ENCODE results near the gene C10orf120. TPM values are rescaled to one million over a fixed set of nuclear protein-coding genes. Genes with fewer than 3 reads are reported as not detected.

Gene C10orf120
- total RNA-seq, 4 donors from 2014 or later: not detected

DNA sequence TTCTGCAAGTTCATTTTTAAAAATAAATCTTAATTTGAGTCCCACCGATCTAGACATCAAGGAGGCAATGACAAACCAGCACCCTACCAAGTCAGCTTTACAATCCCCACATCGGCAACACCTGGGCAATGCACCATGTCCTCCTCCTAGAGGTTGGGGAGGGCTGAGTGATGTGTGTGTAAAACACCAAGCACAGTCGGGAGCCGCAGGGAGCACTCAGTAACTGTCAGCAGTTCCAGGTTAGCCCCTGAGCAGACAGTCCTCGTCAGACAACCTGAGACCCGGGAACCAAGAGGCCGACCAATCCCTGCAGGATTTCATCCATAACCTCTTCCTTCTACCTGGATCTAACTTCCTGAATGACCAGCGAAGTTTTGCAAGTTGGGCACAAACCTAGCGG is 15.9 kb upstream of the C10orf120 start:
- H3K4me3 ChIP-seq: no peak overlapping the region
- WGBS, 2 donors: 73 to 74% methylated on average over 9 of the region's 9 CpGs
- no peak for DNase-seq (ENCODE audit: low spot score in 2 of 2)
- H3K9me3 ChIP-seq: no peaks in the 10 kb centered on the region
- H3K27ac ChIP-seq: no peak overlapping the region
- H3K27me3 ChIP-seq: peaks cover 0 to 6% of the 10 kb centered on the region in 2 donors
- H3K36me3 ChIP-seq: no peaks in the 10 kb centered on the region
- no peak for TF ChIP-seq EP300 (IDR thresholded peaks at IDR 0.05)
- TF ChIP-seq POLR2A (IDR thresholded peaks at IDR 0.05): no peak
- TF ChIP-seq, protein P1, sequence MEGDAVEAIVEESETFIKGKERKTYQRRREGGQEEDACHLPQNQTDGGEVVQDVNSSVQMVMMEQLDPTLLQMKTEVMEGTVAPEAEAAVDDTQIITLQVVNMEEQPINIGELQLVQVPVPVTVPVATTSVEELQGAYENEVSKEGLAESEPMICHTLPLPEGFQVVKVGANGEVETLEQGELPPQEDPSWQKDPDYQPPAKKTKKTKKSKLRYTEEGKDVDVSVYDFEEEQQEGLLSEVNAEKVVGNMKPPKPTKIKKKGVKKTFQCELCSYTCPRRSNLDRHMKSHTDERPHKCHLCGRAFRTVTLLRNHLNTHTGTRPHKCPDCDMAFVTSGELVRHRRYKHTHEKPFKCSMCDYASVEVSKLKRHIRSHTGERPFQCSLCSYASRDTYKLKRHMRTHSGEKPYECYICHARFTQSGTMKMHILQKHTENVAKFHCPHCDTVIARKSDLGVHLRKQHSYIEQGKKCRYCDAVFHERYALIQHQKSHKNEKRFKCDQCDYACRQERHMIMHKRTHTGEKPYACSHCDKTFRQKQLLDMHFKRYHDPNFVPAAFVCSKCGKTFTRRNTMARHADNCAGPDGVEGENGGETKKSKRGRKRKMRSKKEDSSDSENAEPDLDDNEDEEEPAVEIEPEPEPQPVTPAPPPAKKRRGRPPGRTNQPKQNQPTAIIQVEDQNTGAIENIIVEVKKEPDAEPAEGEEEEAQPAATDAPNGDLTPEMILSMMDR (IDR thresholded peaks at IDR 0.05): no peak
- no peaks in the 10 kb centered on the region for H3K4me1 ChIP-seq

DNA sequence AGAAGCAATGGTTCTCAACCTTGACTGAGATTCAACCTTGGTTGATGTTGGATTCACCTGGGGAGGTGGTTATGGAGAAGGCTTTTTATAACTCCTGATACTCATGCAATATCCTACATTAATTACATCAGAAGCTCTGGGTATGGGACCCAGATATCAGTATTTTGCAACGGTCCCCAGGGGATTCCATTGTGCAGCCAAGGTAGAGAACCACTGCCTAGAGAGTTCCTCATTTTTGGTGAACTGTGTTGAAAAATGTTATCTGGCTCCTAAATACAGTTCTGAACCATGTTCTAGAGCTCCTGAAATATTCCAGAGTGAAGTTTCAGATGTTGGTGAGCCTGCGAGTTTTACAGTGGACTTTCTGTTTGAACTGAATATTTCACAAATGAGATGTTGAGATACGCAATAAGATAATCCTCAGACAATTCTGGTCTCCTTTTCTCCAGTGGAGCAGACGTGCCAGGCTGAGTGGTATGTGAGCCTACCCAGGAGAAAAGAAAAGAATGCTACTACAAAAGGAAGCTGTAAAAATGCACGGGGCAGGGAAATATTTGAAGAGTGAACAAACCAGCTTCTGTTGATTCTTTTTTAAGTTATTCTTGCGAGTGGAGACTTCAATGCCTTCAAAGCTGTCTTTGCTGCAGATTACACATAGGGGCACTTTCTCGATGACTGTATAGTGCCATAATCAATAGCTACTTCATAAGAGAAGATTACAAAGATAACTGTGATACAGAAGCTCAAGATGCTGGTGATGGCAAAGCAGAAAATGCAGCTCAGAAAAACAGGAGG is 13.6 kb upstream of the C10orf120 start:
- WGBS, 2 donors: 34% methylated on average over 7 of the region's 7 CpGs
- no peak overlapping the region for H3K4me3 ChIP-seq
- H3K4me1 ChIP-seq: no peaks in the 10 kb centered on the region

GRCh38 chr10:122710576-122710975 is 10.9 kb upstream of the C10orf120 start:
- Histone ChIP-seq H3K27me3 (peaks cover 0 to 6% of the 10 kb centered on the region in 2 donors), H3K27ac (no peak overlapping the region), H3K4me1 (no peaks in the 10 kb centered on the region), H3K9me3 (no peaks in the 10 kb centered on the region), H3K36me3 (no peaks in the 10 kb centered on the region), H3K4me3 (no peak overlapping the region)
- TF ChIP-seq, protein P1 (IDR thresholded peaks at IDR 0.05): no peak
- TF ChIP-seq EP300 (IDR thresholded peaks at IDR 0.05): no peak
- no peak for TF ChIP-seq POLR2A (IDR thresholded peaks at IDR 0.05)
- no peak for DNase-seq (ENCODE audit: low spot score in 2 of 2)
- WGBS, 2 donors: 79% methylated on average over 1 of the region's 1 CpG

More for the DNA sequence above, 13.6 kb upstream of the C10orf120 start:
- H3K9me3 ChIP-seq: no peaks in the 10 kb centered on the region
- no peak for DNase-seq (ENCODE audit: low spot score in 2 of 2)
- H3K27ac ChIP-seq: no peak overlapping the region
- TF ChIP-seq EP300 (IDR thresholded peaks at IDR 0.05): no peak
- TF ChIP-seq POLR2A (IDR thresholded peaks at IDR 0.05): no peak
- TF ChIP-seq, protein P1 (IDR thresholded peaks at IDR 0.05): no peak
- peaks cover 0 to 6% of the 10 kb centered on the region in 2 donors for H3K27me3 ChIP-seq
- no peaks in the 10 kb centered on the region for H3K36me3 ChIP-seq

DNA sequence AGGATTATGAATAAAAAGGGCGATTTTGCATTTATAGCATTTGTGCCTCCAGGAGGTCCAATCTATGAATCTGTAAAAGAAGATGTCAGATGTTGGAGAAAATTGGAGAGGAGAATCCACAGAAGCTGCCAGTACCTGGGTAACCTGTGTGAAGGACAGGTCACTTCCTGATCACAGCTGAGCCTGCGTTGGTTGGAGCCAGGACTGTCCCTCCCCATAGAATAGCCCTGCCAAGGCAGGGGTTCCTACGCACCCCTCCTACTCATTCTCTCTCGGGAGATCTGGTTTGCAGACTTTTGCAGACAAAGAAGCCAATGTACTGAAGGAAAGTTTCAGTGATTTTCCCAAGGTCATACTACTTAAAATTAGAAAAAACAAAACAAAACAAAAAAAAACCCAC is 10.3 kb upstream of the C10orf120 start:
- Histone ChIP-seq H3K27ac (no peak overlapping the region), H3K4me1 (no peaks in the 10 kb centered on the region), H3K9me3 (no peaks in the 10 kb centered on the region), H3K36me3 (no peaks in the 10 kb centered on the region), H3K27me3 (peaks cover 0 to 1% of the 10 kb centered on the region in 2 donors), H3K4me3 (no peak overlapping the region)
- no peak for DNase-seq (ENCODE audit: low spot score in 2 of 2)
- 23 to 40% methylated on average over 4 of the region's 4 CpGs for WGBS, 2 donors
- TF ChIP-seq EP300 (IDR thresholded peaks at IDR 0.05): no peak
- TF ChIP-seq, protein P1 (IDR thresholded peaks at IDR 0.05): no peak
- TF ChIP-seq POLR2A (IDR thresholded peaks at IDR 0.05): no peak

- no peaks in the 10 kb centered on the region for H3K9me3 ChIP-seq
- no peaks in the 10 kb centered on the region for H3K27me3 ChIP-seq
- DNase-seq (ENCODE audit: low spot score in 2 of 2): no peak
- no peaks in the 10 kb centered on the region for H3K4me1 ChIP-seq
- no peaks in the 10 kb centered on the region for H3K36me3 ChIP-seq
- H3K27ac ChIP-seq: no peak overlapping the region
- H3K4me3 ChIP-seq: no peak overlapping the region
- TF ChIP-seq POLR2A (IDR thresholded peaks at IDR 0.05): no peak
- TF ChIP-seq, protein P1 (IDR thresholded peaks at IDR 0.05): no peak
- TF ChIP-seq EP300 (IDR thresholded peaks at IDR 0.05): no peak
- WGBS, 2 donors: 69 to 70% methylated on average over 9 of the region's 9 CpGs
Measured at GRCh38 chr10:122707535-122707934, 7.9 kb upstream of the C10orf120 start.

All from tibial nerve (tissue), 4 donors.